Upper lobe of right lung (tissue), 1 donor: ENCODE measurements around the gene BAIAP2L1. TPM values are rescaled to one million over a fixed set of nuclear protein-coding genes. Genes with fewer than 3 reads are reported as not detected.

Source experiments
- ATAC-seq: fragments of 200-7000 bp; cut with Tn5 transposase; one replicate; pipeline ENCODE4 v1.9.1; 2020; ENCODE audit warnings: mild to moderate bottlenecking, moderate library complexity
- DNase-seq: peaks from one replicate; pipeline ENCODE4 v3.0.0-alpha.2; 2020
- H3K27ac ChIP-seq: fragments of 200-600 bp; one replicate; pipeline ENCODE4 v1.8.0; 2022
- H3K27me3 ChIP-seq: fragments of 200-600 bp; one replicate; pipeline ENCODE4 v1.8.0; 2022; ENCODE audit warnings: mild to moderate bottlenecking
- H3K36me3 ChIP-seq: fragments of 200-600 bp; one replicate; pipeline ENCODE4 v1.8.0; 2022
- H3K4me1 ChIP-seq: fragments of 200-600 bp; one replicate; pipeline ENCODE4 v1.8.0; 2022
- H3K4me3 ChIP-seq: fragments of 200-600 bp; one replicate; pipeline ENCODE4 v1.8.0; 2022; ENCODE audit warnings: mild to moderate bottlenecking
- H3K9me3 ChIP-seq: fragments of 200-600 bp; one replicate; pipeline ENCODE4 v1.8.0; 2022
- CTCF ChIP-seq: fragments of 200-600 bp; IDR thresholded peaks from one replicate; pipeline ENCODE4 v1.8.0; 2022; ENCODE audit warnings: antibody characterized with exemption
- intact Hi-C: fragments of 100-400 bp; cut with DNase I; formaldehyde crosslinking; loops from one replicate; pipeline ENCODE4 v1.11.0; 2022
- total RNA-seq: library from RNA; stranded (reverse); fragmentation: NEBNext Ultra II Directional; extraction: Animal tissue kit (Norgen Biotek cat#: 25700); gene quantifications from one replicate; pipeline ENCODE4 v1.2.1, GENCODE V29; 2021
- donor health status: DM: no; HTN: yes; CAD: no; lungs with severe emphysema.

The BAIAP2L1 gene
- total RNA-seq, 1 donor from 2014 or later: 22.9 TPM

GRCh38 chr7:98354511-98355249, 46.2 kb downstream of the BAIAP2L1 start:
- DNase-seq (peak; percentile 79), ATAC-seq (peak; percentile 95)
- no peaks in the 10 kb centered on the region for H3K27me3 ChIP-seq
- H3K27ac ChIP-seq: peak overlapping the region; percentile 55
- no peak overlapping the region for H3K4me3 ChIP-seq
- no peaks in the 10 kb centered on the region for H3K36me3 ChIP-seq
- intact Hi-C loops: no loop called here
- H3K4me1 ChIP-seq: peaks cover 20% of the 10 kb centered on the region
- H3K9me3 ChIP-seq: no peaks in the 10 kb centered on the region
- no peak for TF ChIP-seq CTCF

GRCh38 chr7:98354052-98354451, 46.8 kb downstream of the BAIAP2L1 start:
- H3K36me3 ChIP-seq: no peaks in the 10 kb centered on the region
- no peak overlapping the region for H3K4me3 ChIP-seq
- H3K9me3 ChIP-seq: no peaks in the 10 kb centered on the region
- intact Hi-C loops: no loop called here
- ATAC-seq (no peak), DNase-seq (no peak)
- no peaks in the 10 kb centered on the region for H3K27me3 ChIP-seq
- peak overlapping the region; percentile 55 for H3K27ac ChIP-seq
- H3K4me1 ChIP-seq: peaks cover 20% of the 10 kb centered on the region
- TF ChIP-seq CTCF: no peak

- Histone ChIP-seq H3K27me3 (no peaks in the 10 kb centered on the region), H3K36me3 (no peaks in the 10 kb centered on the region), H3K27ac (peak overlapping the region; percentile 17), H3K4me3 (no peak overlapping the region), H3K9me3 (no peaks in the 10 kb centered on the region), H3K4me1 (peaks cover 20% of the 10 kb centered on the region)
- TF ChIP-seq CTCF: no peak
- ATAC-seq (no peak), DNase-seq (no peak)
- intact Hi-C loops: no loop called here
Observed at GRCh38 chr7:98352621-98353020, 48.3 kb downstream of the BAIAP2L1 start.

GRCh38 chr7:98351136-98351535, 49.8 kb downstream of the BAIAP2L1 start:
- DNase-seq: no peak
- Histone ChIP-seq H3K27ac (no peak overlapping the region), H3K27me3 (no peaks in the 10 kb centered on the region), H3K36me3 (no peaks in the 10 kb centered on the region), H3K4me3 (no peak overlapping the region), H3K9me3 (no peaks in the 10 kb centered on the region), H3K4me1 (peaks cover 16% of the 10 kb centered on the region)
- no peak for TF ChIP-seq CTCF
- no peak for ATAC-seq
- intact Hi-C loops: no loop called here

- Histone ChIP-seq H3K27ac (no peak overlapping the region), H3K4me1 (peaks cover 3% of the 10 kb centered on the region), H3K27me3 (no peaks in the 10 kb centered on the region), H3K36me3 (no peaks in the 10 kb centered on the region), H3K9me3 (no peaks in the 10 kb centered on the region), H3K4me3 (no peak overlapping the region)
- ATAC-seq (peak; percentile 84), DNase-seq (peak; percentile 64)
- intact Hi-C loops: no loop called here
- no peak for TF ChIP-seq CTCF
Observed at GRCh38 chr7:98348726-98349474, 52.0 kb downstream of the BAIAP2L1 start.
